Limb (tissue), 2 donors: ENCODE data around the gene CAPZA1.
A peak's percentile ranks its signal among the peaks of the same experiment; 100 is the strongest.
"Not testable (repeated sequence)": the region's sequence is repeated elsewhere in the genome, so short reads cannot be mapped to it uniquely, and the experiment has no call there.

Experiments
- DNase-seq, 2 donors: peaks; one replicate each; pipeline ENCODE4 v3.0.0-alpha.2; 2016; ENCODE audit errors: extremely low spot score in 2 of 2

The CAPZA1 gene

DNA sequence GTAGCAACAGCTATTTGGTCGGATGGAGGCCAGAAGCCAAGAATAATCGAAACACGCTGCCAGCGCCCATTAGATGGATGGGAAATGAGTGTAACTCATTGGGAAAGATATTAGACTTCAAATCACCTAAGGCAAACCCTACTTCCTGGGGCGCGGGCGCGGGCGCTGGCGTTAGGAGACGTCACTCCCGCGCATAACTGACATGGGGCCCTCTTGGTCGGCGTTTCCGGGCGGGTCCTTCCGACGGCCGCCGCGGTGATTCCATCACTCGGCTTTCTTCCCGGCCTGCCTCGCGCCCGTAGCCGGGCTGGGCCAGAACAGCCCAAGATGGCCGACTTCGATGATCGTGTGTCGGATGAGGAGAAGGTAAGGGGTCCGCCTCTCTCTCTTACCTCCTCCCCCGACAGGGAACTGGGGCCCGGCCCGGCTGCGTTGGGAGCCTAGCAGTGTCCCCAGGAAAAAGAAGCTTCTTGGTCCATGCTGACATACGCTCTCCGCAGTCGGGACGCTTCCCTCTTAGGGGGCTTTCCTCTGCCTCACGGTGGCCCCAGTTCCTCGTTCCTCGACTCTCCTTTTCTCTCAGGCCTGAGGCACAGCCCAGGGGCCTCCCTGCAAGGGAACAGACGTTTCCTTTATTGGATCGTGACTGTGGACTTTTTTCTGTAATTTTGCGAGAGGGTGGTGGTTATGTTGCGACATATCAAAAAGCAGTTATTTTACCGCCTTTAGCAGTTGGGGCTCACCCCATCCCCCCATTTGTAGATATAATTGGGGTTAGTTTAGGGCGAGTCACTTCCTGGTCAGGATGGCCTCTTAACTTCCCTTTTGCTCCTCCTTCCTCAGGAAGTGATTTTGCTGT, at the start of gene CAPZA1:
CAPZA1 (plus strand) TSS at position 315 of the 859 bp plus-strand sequence; CDS start at position 328, 13 bp downstream.
- DNase-seq, result peak; percentile 93 to 94

GRCh38 chr1:112575154-112575804, 44.4 kb upstream of the CAPZA1 start:
- DNase-seq, result no peak

- DNase-seq, result no peak
Measured at GRCh38 chr1:112576240-112576639, 43.4 kb upstream of the CAPZA1 start.

GRCh38 chr1:112579801-112580510, 39.7 kb upstream of the CAPZA1 start:
- peak in 1 of 2 donors; percentile 25 for DNase-seq

GRCh38 chr1:112581586-112582192, 37.9 kb upstream of the CAPZA1 start:
- DNase-seq, result no peak

DNA sequence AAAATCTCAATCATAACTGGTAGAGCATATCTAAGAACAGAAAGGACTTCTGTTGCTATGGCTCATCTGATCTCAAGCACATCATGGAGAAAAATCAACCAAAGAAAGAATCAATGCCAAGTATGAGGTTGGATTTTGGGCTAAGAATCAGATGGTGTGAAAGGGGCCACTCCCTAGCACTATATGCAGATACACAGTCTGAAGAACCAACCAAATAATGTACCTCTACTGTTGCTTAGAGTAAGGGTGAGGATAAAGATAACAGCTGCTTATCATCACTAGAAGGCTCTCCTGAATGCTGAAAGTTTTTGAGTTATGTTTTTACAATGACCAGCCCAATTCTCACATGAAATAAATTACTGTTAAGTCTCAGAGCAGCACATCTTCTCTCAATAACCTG, 36.3 kb upstream of the CAPZA1 start:
- no peak for DNase-seq

DNA sequence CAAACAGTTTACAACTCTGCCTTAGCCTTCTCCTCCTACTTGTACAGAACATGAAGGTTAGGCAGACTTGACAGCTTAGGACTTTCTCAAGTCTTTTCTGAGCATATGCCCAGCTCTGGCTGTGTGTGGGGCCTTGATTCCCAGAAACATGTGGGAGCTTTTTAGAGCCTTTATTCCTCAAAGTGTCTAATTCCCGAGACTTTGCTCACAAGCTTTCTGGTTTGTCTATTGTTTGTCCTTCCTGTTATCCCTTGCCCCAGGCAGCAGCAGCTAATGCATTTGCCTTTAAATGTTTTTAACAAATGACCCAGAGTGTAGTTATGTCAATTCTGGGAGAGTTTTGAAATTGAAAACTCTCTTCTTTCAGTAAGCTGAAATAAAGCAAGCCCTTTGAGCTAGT, 29.9 kb upstream of the CAPZA1 start:
- no peak for DNase-seq

DNA sequence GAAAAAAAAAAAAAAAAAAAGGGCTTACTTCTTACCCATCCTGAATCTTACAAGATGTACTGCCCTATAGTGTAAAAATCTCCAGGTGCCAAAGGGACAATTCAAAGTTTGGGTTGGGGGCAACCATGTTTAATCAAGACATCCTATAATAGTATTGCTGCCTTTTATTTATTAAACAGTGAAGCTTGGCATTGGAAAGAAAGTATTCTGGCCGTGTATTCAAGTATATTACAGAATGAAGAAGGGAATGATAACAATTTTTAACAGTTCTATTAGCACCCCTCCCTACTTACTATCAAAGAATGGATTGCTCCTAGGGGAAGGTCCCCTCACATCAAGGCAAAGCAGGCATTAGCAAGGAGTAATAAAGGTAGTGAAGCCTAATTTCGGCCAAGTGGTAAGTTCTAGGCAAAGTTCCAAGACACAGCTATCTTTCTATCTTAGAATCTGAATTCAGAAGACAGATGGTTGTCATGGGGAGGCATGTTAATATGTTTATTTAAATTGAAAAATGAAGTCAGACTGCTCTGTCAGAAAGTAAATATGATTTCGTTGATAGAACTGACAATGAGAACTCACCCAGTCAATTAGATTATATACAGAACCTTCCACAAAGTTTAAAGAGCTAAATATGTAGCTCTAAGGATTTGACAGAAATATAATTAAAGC, 25.3 kb upstream of the CAPZA1 start:
- DNase-seq, result no peak

- DNase-seq, result no peak
Measured at GRCh38 chr1:112599477-112599876, 20.2 kb upstream of the CAPZA1 start.

DNA sequence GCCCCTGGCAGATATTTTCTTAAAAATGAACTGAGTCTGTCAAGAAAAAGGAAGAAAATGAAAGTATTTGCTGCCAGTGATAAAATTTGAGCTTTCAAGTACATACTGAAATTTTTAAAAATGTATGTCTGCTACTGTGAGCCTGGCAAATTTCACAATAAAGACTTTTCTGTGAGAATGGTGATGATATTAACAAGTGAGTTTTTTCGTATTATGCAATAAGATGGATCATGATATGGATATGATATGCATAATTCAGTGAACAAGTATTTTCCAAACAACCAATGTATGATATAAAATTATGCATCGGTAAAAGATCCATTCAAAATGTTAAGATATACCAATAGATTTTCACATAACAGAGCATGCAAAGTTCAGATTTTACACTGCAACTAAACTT, 16.6 kb upstream of the CAPZA1 start:
- DNase-seq, result no peak

DNA sequence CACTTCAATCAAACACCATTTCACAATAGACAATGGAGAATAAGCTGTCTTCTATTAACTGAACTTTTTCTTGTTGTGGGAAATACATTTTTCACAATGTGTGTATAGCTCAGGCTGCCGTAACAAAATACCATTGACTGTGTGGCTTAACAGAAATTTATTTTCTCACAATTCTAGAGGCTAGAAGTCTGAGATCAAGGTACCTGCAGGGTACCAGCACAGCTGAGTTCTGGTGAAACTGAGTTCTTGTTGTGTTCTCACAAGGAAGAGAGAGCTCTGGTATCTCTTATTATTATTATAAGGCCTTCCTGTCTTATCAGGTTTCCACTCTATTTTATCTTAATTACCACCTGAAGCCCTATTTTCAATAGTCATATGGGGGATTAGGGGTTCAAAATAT, 16.1 kb upstream of the CAPZA1 start:
- DNase-seq, result no peak

- no peak for DNase-seq
Measured at GRCh38 chr1:112605633-112606327, 13.9 kb upstream of the CAPZA1 start.

- DNase-seq, result peak in 1 of 2 donors; percentile 8
Measured at GRCh38 chr1:112614460-112615065, 5.1 kb upstream of the CAPZA1 start.

DNA sequence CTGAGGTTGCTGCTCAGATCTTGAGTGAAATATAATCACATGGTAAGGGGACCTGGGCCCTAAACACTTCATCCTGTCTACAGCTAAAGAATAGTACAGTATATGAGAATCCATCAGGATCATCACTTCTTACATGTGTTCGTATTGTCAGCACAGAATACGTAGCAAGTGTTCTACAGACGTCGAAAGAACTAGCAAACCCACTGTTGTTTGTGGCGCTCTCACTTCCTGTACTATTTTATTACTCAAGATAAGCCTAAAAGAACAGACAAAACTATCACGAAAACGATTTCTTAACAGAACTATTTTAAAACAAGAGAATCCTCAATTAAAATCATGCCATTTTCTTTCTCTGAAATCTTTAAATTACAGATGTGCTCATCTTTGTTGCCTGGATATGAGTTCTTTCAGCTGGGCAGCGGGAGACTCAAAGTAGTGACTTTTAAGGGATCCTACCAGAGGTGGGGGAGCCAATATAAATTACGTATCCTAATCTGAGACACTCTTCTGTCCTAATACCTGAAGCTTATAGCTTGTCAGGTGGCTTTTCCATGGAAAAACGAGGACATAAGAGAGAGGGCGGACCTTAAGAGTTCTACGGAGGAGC, 1.4 kb upstream of the CAPZA1 start:
- peak in 1 of 2 donors; percentile 3 for DNase-seq

DNA sequence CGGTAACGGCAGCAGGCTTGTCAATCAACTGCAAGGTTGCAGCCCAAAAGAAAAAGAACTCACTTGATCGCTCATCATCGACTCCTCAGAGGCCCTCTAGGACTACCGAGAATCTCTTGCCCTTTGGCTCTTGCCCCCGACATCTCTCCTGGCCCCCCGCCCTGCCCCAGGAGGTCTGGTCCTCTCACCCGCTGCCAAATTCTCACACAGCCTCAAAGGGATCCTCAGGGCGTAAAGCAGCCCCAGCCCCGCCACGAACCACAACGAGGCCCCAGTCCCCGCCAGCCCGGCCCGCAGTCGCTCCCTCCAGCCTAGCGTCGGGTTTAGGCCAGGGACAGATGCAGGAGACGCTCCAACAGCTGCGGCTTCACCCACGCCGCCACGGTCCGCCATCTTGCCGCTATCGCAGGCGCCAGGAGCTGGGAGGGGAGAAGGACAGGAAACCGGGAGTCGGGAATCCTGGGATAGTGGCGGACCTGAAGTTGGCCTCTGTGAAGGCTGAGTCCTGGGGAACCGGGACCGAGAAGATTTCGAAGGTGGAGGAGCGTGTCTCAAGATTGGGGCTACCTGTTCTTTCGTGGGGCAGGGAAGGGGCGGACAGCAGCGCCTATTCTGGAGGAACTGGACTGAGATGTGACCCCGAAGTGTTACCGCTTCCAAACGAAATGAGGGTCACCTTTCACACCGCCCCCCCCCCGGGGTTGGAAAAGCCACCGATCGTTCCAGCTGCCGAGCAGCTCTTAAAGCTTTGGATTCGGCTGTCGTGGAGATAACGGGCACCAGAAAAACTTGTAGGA, 713 bp upstream of the CAPZA1 start, which contains the start of gene ST7L:
ST7L (minus strand) TSS at position 421 of the 797 bp plus-strand sequence; CDS start at position 393, 28 bp downstream.
- DNase-seq, result peak; percentile 77 to 88

DNA sequence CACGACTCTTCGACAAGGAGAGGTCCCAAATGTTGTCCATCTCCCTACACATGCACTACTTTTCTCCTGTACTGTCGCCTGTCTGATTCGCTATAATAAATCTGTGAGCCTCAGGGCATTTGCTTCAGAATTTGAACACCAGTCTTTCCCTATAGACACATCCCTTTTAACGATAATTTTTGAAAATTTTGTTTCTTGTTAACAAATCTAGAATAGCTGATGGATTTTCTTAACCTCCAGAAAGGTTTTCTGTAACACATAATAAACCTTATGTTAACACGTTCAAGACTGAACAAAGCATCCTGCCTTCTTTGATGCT, 704 bp downstream of the CAPZA1 start:
- peak in 1 of 2 donors; percentile 35 for DNase-seq

DNA sequence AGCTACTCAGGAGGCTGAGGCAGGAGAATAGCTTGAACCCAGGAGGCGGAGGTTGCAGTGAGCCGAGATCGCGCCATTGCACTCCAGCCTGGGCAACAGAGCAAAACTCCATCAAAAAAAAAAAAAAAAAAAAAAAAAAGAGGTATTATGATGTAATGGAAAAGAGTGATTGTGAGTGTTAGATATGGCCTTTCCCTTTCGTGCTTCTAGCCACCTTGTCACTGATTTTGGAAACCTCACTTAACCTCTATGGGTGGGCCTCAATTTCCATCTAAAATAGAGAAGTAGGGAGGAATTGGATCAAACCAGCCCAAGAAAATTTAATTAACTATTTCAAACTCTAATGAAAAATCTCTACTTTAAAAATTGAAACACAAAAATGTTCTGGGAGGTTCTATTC, 4.9 kb downstream of the CAPZA1 start:
- not testable (repeated sequence) for DNase-seq

GRCh38 chr1:112625696-112626095, 6.1 kb downstream of the CAPZA1 start:
- DNase-seq, result no peak

GRCh38 chr1:112626193-112626592, 6.6 kb downstream of the CAPZA1 start:
- no peak for DNase-seq
